NCI-H460 (cell line): ENCODE data around the gene KRTAP2-4. TPM values are rescaled to one million over a fixed set of nuclear protein-coding genes. Genes with fewer than 3 reads are reported as not detected.
"Not testable (repeated sequence)": the region's sequence is repeated elsewhere in the genome, so short reads cannot be mapped to it uniquely, and the experiment has no call there.

Experiments used
- DNase-seq: peaks from one replicate; pipeline ENCODE4 v3.0.0-alpha.2; 2016; ENCODE audit warnings: low read depth; ENCODE audit errors: extremely low read depth
- polyA plus RNA-seq: library from polyadenylated mRNA; depleted of rRNA; stranded (reverse); fragments of >200 nt; gene quantifications from 2 replicates; pipeline ENCODE4 v1.2.3, GENCODE V29; 2014; cell fraction: nucleus; rRNA removed
- total RNA-seq: library from RNA; depleted of rRNA; stranded (reverse); fragments of >200 nt; shearing (Covaris generic); gene quantifications from 2 replicates; pipeline ENCODE4 v1.2.3, GENCODE V29; 2014; rRNA removed

The KRTAP2-4 gene, protein sequence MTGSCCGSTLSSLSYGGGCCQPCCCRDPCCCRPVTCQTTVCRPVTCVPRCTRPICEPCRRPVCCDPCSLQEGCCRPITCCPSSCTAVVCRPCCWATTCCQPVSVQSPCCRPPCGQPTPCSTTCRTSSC
- not detected in 2 replicates for total RNA-seq
- polyA plus RNA-seq = not detected in 2 replicates

DNA sequence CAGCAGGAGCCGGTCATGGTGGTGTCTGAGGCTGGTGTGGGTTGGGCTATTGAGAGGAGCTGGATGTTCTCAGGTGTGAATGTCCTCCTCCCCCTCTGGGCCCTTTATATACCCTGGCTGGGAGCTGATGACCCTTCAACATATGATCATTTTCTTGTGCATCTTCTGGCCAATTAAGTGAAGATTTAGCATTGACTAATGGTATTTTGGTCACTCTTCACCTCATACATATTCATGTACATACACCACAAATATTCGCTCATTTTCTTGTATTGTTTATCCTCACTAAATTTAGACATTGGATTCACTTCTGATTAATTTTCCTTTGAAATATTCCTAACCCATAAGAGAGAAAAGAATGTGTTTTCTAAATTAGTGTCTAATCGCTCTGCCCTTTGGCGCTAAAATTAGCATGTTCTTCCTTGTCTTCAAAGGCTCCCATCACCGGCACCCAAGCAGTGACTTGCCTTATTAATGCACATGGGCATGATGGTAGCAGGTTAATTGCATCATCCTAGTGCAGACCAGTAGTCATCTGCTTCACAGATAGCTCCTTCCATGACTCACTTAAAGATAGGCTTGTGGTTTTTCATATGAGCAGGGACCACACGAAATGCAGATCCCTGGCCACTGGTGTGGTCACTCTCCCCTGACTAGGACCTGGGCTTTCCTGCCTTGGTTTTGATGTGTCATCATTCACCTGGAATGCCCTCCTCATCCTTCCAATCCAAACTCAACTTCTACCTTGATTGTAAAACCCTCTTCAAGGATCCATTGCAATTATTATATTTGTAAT, at the start of gene KRTAP2-4:
Gene KRTAP2-4, minus strand, starts transcription at position 51 of the 796 bp plus-strand sequence. Its CDS starts 34 bp downstream, at position 17.
- DNase-seq = no peak

DNA sequence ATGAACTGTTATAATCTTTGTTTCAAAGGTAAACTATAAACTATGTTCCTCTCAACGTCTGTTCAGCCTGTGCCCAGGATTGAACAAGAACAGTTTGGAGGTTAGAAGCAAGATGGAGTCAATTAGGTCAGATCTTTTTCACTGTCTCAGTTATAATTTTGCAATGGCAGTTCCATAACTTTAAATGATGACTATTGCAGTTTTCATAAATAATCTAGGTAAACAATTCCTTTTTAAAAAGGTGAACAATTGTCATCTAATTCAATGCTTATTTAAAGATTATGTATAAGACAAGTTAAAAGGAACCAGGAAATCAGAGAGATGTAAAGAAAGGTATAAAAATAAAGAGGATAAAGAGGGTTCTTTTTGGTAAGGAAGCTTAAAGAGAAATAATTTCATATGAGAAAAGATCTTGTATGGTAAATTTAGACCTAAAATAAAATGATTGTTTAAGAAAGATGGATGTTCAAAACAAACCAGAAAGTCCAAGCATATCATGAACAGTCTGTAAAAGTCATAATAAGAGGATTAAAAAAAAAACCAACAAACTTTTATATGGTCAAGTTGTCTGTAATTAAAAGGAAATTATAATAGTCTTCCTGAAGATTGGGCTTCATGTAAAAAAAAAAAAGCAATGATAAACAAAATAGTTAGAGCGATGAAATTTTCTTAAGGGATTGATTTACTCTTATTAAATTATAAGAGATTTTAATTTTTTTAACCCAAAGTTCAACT, 45.6 kb upstream of the KRTAP2-4 start:
- no peak for DNase-seq

- not testable (repeated sequence) for DNase-seq
Observed at GRCh38 chr17:41108728-41109386, 43.2 kb upstream of the KRTAP2-4 start.

- no peak for DNase-seq
Observed at GRCh38 chr17:41107941-41108450, 42.3 kb upstream of the KRTAP2-4 start.

DNA sequence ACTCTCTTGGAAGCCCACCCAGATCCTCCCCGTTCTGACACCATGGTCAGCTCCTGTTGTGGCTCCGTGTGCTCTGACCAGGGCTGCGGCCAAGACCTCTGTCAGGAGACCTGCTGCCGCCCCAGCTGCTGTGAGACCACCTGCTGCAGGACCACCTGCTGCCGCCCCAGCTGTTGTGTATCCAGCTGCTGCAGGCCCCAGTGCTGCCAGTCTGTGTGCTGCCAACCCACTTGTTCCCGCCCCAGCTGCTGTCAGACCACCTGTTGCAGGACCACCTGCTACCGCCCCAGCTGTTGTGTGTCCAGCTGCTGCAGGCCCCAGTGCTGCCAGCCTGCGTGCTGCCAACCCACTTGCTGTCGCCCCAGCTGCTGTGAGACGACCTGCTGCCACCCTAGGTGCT, 39.7 kb upstream of the KRTAP2-4 start, which contains the start of gene KRTAP4-9:
Gene KRTAP4-9, plus strand, starts transcription at position 43 of the 400 bp plus-strand sequence. Its CDS starts 0 bp downstream, at position 43.
- not testable (repeated sequence) for DNase-seq

DNA sequence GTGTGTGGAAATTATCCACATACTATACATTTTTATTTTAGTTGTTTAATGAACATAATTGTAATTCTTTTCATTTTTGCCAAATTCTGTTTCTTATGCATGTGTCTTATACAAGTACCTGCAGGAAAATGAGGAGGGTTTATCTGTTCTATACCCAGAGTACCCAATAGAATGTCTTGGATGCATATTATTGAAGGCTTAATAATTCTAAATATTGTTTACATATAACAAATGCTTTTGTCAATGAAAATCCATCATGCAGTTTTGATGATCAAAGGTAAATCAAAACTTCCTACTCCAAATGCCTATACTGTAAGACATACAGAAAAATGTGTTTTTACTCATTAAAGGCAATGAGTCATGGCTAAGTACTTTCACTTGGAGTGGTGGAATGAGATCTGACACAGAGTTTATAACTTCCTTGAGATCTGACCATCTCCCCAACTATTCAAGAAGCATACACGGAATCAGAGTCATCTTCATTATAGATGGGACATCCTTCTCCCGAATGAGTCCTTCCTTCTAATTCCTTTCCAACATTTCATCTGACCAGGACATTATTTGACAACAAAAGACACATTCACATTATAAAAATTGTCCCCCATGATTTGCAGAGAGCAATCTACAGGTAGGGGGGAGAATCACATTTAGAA, 38.8 kb upstream of the KRTAP2-4 start:
- not testable (repeated sequence) for DNase-seq

GRCh38 chr17:41103896-41104295, 38.2 kb upstream of the KRTAP2-4 start:
- no peak for DNase-seq

DNA sequence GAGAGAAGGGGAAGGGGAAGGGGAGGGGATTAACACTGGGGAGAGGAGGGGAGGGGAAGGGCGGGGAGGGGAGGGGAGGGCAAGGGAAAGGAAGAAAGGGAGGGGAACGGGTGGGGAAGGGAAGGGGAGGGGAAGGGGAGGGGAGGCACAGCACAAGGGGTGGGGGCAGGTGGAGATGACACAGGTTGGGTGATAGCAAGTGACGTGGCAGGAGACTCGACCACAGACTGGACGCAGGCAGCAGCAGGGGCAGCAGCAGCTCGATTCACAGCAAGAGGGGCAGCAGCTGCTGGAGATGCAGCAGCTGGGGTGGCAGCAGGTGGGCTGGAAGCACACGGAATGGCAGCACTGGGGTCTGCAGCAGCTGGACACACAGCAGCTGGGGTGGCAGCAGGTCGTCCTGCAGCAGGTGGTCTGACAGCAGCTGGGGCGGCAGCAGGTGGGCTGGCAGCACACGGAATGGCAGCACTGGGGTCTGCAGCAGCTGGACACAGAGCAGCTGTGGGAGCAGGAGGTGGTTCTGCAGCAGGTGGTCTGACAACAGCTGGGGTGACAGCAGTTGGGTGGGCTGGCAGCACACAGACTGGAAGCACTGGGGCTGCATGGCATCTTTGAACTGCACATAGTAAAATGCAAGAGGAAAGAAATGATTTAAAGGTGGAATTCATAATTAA, 36.0 kb upstream of the KRTAP2-4 start, which contains the start of gene KRTAP4-16:
Gene KRTAP4-16, minus strand, starts transcription at position 624 of the 674 bp plus-strand sequence. Its CDS starts 0 bp downstream, at position 624.
- DNase-seq = no peak

DNA sequence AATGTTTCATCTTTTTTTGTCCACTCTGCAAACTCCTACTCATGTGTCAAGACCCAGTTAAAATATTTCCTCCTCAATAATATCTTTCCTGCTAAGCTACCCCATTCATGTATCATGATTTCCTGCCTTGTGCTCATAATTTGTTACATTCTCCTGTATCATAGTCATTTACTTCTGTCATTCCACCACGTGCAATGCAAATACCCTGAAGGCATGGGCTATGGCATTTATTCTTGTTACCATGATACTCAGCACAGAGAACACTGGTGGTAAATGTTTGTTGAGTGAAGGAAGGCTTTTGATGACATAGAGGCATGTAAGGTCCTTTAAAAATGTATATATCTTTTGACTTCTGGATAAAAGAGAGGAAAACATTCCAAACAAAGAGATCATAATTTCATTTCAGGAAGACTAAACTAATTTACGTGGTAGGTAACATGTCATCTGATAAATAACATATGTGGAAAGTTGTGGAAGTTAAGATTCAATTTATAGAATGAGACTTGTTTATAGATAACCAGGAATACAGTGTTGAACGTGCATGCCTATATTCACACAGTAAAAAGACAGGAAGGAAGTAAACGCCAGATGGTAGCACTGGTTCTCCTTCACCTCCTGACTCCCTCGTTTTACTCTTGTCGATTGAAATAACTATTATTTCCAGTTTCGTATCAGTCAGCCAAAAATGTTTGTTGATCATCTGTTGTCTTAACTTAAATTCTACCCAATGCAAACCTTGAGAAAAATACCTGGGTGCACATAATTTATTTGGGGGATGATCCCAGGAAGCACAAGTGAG, 34.2 kb upstream of the KRTAP2-4 start:
- peak; percentile 47 for DNase-seq

DNA sequence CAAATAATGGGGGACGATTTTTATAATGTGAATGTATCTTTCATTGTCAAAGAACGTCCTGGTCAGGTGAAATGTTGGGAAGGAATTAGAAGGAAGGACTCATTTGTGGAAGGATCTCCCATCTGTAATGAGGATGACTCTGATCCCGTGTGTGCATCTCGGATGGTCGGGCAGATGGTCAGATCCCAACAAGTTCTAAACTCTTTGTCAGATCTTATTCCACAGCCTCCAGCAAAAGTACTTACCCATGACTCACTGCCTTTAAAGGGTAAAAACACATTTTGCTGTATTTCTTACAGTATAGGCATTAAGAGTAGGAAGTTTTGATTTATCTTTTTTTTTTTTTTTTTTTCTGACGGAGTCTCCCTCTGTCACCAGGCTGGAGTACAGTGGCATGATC, 32.8 kb upstream of the KRTAP2-4 start:
- DNase-seq = no peak

GRCh38 chr17:41098042-41098441, 32.4 kb upstream of the KRTAP2-4 start, which contains the start of gene KRTAP4-8:
Gene KRTAP4-8, minus strand, starts transcription at chr17:41098142. Its CDS starts 58 bp downstream, at chr17:41098084.
- no peak for DNase-seq

DNA sequence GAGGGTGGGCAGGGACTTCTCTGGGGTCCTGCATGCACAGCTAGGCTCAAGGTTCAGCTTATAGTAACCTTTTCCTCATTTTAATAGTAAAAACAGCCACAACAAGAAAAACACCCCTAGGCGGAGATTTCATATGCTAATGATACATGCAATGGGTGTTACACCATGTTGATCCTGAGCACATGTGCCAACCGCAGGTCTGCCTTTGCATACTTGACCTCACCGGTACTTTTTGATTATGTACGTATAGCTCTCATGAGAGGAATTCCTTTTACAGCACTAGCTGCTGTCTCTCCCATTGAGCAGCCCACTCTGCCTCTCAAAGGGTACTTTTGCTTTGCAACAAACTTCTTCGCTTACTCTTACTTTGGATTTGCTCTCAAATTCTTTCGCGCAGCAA, 30.4 kb upstream of the KRTAP2-4 start:
- no peak for DNase-seq

- not testable (repeated sequence) for DNase-seq
Observed at GRCh38 chr17:41088760-41089352, 23.2 kb upstream of the KRTAP2-4 start.

GRCh38 chr17:41084100-41084856, 18.6 kb upstream of the KRTAP2-4 start, which contains the start of gene KRTAP4-7:
Gene KRTAP4-7, plus strand, starts transcription at chr17:41084150. Its CDS starts 57 bp downstream, at chr17:41084207.
- not testable (repeated sequence) for DNase-seq

DNA sequence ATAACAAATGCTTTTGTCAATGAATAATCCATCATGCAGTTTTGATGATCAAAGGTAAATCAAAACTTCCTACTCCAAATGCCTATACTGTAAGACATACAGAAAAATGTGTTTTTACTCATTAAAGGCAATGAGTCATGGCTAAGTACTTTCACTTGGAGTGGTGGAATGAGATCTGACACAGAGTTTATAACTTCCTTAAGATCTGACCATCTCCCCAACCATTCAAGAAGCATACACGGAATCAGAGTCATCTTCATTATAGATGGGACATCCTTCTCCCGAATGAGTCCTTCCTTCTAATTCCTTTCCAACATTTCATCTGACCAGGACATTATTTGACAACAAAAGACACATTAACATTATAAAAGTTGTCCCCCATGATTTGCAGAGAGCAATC, 17.7 kb upstream of the KRTAP2-4 start:
- DNase-seq = not testable (repeated sequence)

DNA sequence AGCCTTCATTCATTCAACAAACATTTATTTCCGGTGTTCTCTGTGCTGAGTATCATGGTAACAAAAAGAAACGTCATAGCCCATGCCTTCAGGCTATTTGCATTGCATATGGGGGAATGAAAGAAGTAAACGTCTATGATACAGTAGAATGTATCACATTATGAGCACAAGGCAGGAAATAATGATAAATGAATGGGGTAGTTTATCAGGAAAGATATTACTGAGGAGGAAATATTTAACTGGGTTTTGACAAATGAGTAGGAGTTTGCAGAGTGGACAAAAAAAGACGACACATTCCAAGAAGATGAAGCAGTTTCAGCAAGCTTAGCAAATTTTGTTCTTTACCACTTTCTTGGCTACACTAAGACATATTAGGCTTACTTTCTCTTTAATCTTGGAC, 16.9 kb upstream of the KRTAP2-4 start:
- no peak for DNase-seq

DNA sequence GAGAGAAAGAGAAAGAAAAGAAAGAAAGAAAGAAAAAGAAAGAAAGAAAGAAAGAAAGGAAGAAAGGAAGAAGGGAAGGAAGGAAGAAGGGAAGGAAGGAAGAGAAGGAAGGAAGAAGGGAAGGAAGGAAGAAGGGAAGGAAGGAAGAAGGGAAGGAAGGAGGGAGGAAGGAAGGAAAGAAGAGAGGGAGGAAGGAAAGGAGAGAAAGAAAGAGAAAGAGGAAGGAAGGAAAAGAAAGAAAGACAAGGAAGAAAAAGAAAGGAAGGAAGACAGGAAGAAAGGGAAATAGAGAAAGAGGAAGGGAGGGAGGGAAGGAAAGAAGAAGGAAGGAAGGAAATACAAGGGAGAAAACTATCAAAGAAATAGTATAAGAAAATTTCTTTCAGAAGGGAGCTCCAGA, 11.1 kb upstream of the KRTAP2-4 start:
- no peak for DNase-seq
